ENCODE data around the gene EPHB2. TPM values are rescaled to one million over a fixed set of nuclear protein-coding genes. Genes with fewer than 3 reads are reported as not detected.

The EPHB2 gene
- total RNA-seq, 1 donor from 2014 or later: 5.0 TPM

DNA sequence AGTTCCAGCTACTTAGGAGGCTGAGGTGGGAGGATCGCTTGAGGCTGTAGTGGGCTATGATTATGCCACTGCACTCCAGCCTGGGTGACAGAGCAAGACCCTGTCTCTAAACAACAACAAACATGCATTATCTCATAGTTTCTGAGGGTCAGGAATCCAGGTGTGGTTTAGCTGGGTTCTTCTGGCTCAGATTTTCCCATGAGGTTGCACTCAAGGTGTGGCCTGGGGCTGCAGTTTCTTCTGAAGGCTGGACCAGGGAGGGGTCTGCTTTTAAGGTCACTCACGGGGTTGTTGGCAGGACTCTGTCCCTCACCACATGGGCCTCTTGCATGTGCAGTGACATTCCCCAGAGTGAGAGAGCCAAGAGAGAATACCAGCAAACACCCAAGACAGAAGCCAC is 77.0 kb downstream of the EPHB2 start:
- TF ChIP-seq, protein P1, sequence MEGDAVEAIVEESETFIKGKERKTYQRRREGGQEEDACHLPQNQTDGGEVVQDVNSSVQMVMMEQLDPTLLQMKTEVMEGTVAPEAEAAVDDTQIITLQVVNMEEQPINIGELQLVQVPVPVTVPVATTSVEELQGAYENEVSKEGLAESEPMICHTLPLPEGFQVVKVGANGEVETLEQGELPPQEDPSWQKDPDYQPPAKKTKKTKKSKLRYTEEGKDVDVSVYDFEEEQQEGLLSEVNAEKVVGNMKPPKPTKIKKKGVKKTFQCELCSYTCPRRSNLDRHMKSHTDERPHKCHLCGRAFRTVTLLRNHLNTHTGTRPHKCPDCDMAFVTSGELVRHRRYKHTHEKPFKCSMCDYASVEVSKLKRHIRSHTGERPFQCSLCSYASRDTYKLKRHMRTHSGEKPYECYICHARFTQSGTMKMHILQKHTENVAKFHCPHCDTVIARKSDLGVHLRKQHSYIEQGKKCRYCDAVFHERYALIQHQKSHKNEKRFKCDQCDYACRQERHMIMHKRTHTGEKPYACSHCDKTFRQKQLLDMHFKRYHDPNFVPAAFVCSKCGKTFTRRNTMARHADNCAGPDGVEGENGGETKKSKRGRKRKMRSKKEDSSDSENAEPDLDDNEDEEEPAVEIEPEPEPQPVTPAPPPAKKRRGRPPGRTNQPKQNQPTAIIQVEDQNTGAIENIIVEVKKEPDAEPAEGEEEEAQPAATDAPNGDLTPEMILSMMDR (IDR thresholded peaks at IDR 0.05): no peak
- H3K4me1 ChIP-seq: peaks cover 6% of the 10 kb centered on the region
- ATAC-seq (no peak), DNase-seq (no peak)
- H3K36me3 ChIP-seq: no peaks in the 10 kb centered on the region
- H3K27ac ChIP-seq: no peak overlapping the region
- no peaks in the 10 kb centered on the region for H3K9me3 ChIP-seq
- H3K27me3 ChIP-seq (ENCODE audit: low read depth): no peaks in the 10 kb centered on the region
- intact Hi-C loops (cut with DNase I): no loop called here
- H3K4me3 ChIP-seq: no peak overlapping the region

DNA sequence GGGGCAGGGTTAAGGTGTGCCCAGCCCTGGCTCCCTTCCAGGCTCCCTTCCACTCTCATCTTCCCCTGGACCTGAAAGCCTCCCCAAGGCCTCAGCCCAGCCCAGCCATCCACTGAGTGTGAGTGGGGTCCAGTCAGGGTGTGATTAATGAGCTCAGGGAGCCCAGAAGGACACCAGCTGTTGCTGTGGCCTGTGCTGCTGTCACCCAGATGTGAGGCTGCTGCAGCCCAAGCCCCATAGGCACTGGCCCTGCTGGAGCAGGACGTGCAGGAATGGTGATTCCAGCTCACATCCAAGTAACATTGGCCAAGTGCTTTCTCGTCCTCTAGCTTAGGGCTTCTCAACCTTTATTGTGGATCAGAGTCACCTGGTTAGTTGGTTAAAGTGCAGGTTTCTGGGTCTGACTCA is 77.6 kb downstream of the EPHB2 start:
- intact Hi-C loops (cut with DNase I): no loop called here
- Histone ChIP-seq H3K27me3 (ENCODE audit: low read depth) (no peaks in the 10 kb centered on the region), H3K9me3 (no peaks in the 10 kb centered on the region), H3K36me3 (no peaks in the 10 kb centered on the region), H3K4me3 (no peak overlapping the region), H3K4me1 (peaks cover 6% of the 10 kb centered on the region), H3K27ac (no peak overlapping the region)
- ATAC-seq (no peak), DNase-seq (no peak)
- TF ChIP-seq, protein P1 (IDR thresholded peaks at IDR 0.05): no peak

DNA sequence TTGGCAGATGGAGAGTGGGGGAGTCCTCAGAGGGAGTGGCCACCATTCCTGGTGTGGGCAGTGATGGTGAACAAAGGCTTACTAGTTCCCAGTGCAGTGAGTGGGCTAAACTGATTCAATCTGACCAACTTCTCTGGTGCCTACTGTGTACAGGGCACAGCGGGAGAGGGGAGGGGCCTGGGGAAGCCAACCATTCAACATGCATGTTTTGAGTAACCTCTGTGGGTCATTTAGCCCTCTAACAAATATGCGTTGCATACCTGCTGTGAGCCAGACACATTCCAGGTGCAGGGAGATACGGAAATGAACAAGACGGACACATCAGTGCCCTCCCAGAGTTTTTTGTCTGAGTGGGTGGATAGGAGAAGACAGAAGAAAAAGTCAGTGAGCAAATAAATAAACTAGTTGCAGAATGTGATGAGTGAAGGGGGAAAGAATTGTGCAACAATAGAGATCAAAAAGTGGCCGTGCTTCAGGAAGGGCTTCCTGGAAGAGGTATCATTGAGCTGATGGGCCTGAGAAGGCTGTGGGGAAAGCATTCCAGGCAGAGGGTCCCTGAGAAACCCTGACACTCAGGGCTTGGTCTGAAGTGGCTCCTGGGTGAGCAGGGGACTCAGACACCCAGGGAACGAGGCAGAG is 78.8 kb downstream of the EPHB2 start:
- H3K27me3 ChIP-seq (ENCODE audit: low read depth): no peaks in the 10 kb centered on the region
- no peak overlapping the region for H3K27ac ChIP-seq
- no peaks in the 10 kb centered on the region for H3K9me3 ChIP-seq
- intact Hi-C loops (cut with DNase I): no loop called here
- TF ChIP-seq, protein P1 (IDR thresholded peaks at IDR 0.05): no peak
- ATAC-seq (peak in 1 of 2 donors; percentile 13), DNase-seq (no peak)
- H3K4me3 ChIP-seq: no peak overlapping the region
- peaks cover 9% of the 10 kb centered on the region for H3K4me1 ChIP-seq
- H3K36me3 ChIP-seq: no peaks in the 10 kb centered on the region

DNA sequence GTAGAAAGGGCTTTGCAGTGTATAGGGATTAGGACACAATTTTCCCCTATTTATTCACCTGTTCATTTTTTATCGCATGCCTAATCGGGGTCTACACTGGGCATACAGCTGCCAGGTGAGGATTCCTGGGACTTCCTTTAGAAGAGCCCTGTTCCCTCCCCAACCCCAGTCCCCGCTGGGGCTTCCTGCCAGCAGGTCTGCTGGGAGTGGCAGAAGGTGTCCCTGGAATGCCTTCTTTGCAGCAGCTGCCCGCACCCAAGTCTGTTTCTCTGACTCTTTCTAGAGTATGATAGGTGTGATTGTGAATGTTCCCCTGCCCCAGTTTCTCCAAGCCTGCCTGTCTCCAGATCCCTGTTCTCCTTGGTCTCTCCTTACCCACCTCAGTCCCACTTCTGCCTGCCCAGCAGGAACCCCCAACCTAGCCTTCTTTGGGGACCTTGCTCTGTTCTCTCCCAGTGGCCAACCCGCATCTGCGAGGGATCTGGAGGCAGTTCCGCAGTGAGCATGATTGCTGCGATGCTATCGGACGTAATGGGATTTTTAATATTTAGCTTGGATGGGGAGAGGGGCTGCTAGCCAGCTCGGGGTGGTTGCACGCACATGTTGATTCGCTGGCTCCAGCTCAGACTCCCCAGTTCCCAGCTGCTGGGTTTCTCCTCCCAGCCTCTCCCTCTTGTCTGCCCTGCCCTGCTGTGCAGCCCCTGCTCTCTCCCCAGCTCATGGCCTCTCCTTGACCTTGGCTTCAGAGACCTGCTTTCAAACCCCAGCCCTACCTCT is 79.8 kb downstream of the EPHB2 start:
- Histone ChIP-seq H3K27me3 (ENCODE audit: low read depth) (no peaks in the 10 kb centered on the region), H3K36me3 (no peaks in the 10 kb centered on the region), H3K9me3 (no peaks in the 10 kb centered on the region), H3K4me1 (peaks cover 13% of the 10 kb centered on the region), H3K4me3 (no peak overlapping the region), H3K27ac (no peak overlapping the region)
- intact Hi-C loops (cut with DNase I): no loop called here
- ATAC-seq (peak; percentile 41 to 55), DNase-seq (no peak)
- TF ChIP-seq, protein P1 (IDR thresholded peaks at IDR 0.05): no peak

DNA sequence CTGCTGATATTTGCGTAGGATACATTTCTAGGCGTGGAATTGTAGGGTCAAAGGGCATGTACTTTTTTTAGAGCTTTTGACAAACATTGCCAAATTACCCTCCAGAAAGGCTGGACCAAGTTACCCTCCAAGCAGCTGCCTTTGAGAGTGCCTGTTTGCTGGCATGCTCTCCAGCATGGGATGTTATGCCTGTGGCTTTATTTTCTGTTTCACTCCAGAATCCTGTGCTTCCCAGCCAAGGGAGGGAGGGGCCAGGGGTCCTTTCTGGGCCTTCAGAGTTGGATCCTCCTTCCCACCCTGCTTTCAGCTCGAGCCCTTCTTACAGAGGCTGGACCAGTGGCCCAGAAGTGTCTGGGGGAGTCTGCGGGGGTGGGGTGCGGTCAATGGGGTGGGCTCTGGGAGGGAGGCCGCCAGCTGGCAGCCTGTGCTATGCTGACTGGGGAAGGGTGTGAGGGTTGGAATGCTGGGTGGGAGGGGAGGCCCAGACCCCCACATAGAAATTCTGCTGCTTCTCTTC is 81.2 kb downstream of the EPHB2 start:
- H3K27ac ChIP-seq: no peak overlapping the region
- intact Hi-C loops (cut with DNase I): no loop called here
- no peak overlapping the region for H3K4me3 ChIP-seq
- H3K9me3 ChIP-seq: no peaks in the 10 kb centered on the region
- H3K27me3 ChIP-seq (ENCODE audit: low read depth): no peaks in the 10 kb centered on the region
- no peak for DNase-seq
- no peak for ATAC-seq
- H3K4me1 ChIP-seq: peaks cover 13% of the 10 kb centered on the region
- TF ChIP-seq, protein P1 (IDR thresholded peaks at IDR 0.05): no peak
- H3K36me3 ChIP-seq: no peaks in the 10 kb centered on the region
